IMR-90 (cell line): ENCODE measurements around the gene SIK3. TPM values are rescaled to one million over a fixed set of nuclear protein-coding genes. Genes with fewer than 3 reads are reported as not detected.

Experiments
- ATAC-seq: fragments of 200-7000 bp; cut with Tn5 transposase; 2 replicates; pipeline ENCODE4 v1.9.1; 2020; ENCODE audit warnings: low read depth, mild to moderate bottlenecking, moderate library complexity
- BruUV-seq: library from RNA; stranded (reverse); fragments of 400-500 nt; replicated peaks from 2 replicates; lab custom pipeline; 2021; lab: Mats Ljungman, UMichigan
- CTCF ChIA-PET: fragments of 300-600 bp; formaldehyde crosslinking; extraction: SDS; loops from one replicate; lab custom pipeline; 2021; ENCODE audit warnings: antibody characterized with exemption; lab: Yijun Ruan, JAX
- POLR2A ChIA-PET: fragments of 300-600 bp; sonication (Branson Sonifier 250); formaldehyde crosslinking; loops from one replicate; lab custom pipeline; 2022; ENCODE audit warnings: antibody characterized with exemption; ENCODE audit not compliant: unreplicated experiment; lab: Charles Lee
- DNase-seq: peaks from one replicate; pipeline ENCODE4 v3.0.0; 2013
- H2AFZ ChIP-seq: replicated peaks from 2 replicates; pipeline ENCODE3; 2013; ENCODE audit warnings: low read length, mild to moderate bottlenecking; ENCODE audit not compliant: poor library complexity
- H2AK5ac ChIP-seq: 2 replicates; pipeline ENCODE4 v1.6.1; 2013; ENCODE audit warnings: low read depth, low read length, inconsistent platforms
- H2AK9ac ChIP-seq: replicated peaks from 2 replicates; pipeline ENCODE3; 2013; ENCODE audit warnings: mild to moderate bottlenecking, low read depth, low read length, moderate library complexity; ENCODE audit not compliant: poor library complexity
- H2BK120ac ChIP-seq: 2 replicates; pipeline ENCODE4 v1.6.1; 2013; ENCODE audit warnings: low read depth, low read length, inconsistent platforms
- H2BK15ac ChIP-seq: 3 replicates; pipeline ENCODE4 v1.6.1; 2013; ENCODE audit warnings: low read depth, low read length, inconsistent platforms
- H2BK20ac ChIP-seq: 2 replicates; pipeline ENCODE4 v1.6.1; 2013; ENCODE audit warnings: low read depth, mild to moderate bottlenecking, inconsistent platforms, low read length, moderate library complexity
- H2BK5ac ChIP-seq: 2 replicates; pipeline ENCODE4 v1.6.1; 2013; ENCODE audit warnings: mild to moderate bottlenecking, low read depth, low read length, inconsistent platforms; ENCODE audit not compliant: poor library complexity, severe bottlenecking
- H3K14ac ChIP-seq: replicated peaks from 2 replicates; pipeline ENCODE4 v1.6.1; 2013; ENCODE audit warnings: low read depth, low read length, inconsistent platforms
- H3K18ac ChIP-seq: 2 replicates; pipeline ENCODE4 v1.6.1; 2013; ENCODE audit warnings: low read depth, low read length, control low read depth
- H3K23ac ChIP-seq: 2 replicates; pipeline ENCODE4 v1.6.1; 2013; ENCODE audit warnings: low read depth, low read length, inconsistent platforms
- H3K27ac ChIP-seq: 2 replicates; pipeline ENCODE4 v1.5.1; 2013; ENCODE audit warnings: mild to moderate bottlenecking, control low read depth, low read length; ENCODE audit not compliant: insufficient read depth
- H3K27me3 ChIP-seq: 2 replicates; pipeline ENCODE4 v1.6.1; 2013; ENCODE audit warnings: low read length; ENCODE audit not compliant: control insufficient read depth, insufficient read depth
- H3K36me3 ChIP-seq: 2 replicates; pipeline ENCODE4 v1.6.1; 2013; ENCODE audit warnings: low read length, mixed read lengths; ENCODE audit not compliant: control insufficient read depth, insufficient read depth
- H3K4ac ChIP-seq: 2 replicates; pipeline ENCODE4 v1.6.1; 2013; ENCODE audit warnings: low read depth, low read length, inconsistent platforms
- H3K4me1 ChIP-seq: 2 replicates; pipeline ENCODE4 v1.6.1; 2013; ENCODE audit warnings: low read length, mixed read lengths; ENCODE audit not compliant: control insufficient read depth, insufficient read depth
- H3K4me2 ChIP-seq: 2 replicates; pipeline ENCODE4 v1.6.1; 2013; ENCODE audit warnings: low read depth, mild to moderate bottlenecking, control low read depth, low read length, moderate library complexity
- H3K4me3 ChIP-seq: 2 replicates; pipeline ENCODE4 v1.5.1; 2013; ENCODE audit warnings: low read depth, mild to moderate bottlenecking, control low read depth, low read length, moderate library complexity; ENCODE audit not compliant: insufficient read depth
- H3K56ac ChIP-seq: 2 replicates; pipeline ENCODE4 v1.6.1; 2013; ENCODE audit warnings: low read length, inconsistent platforms; ENCODE audit not compliant: insufficient read depth; ENCODE audit errors: extremely low read depth
- H3K79me1 ChIP-seq, 2 experiments: 2 replicates each; pipeline ENCODE4 v1.6.1; 2013; ENCODE audit warnings: low read length in 2 of 2, inconsistent platforms in 1 of 2, low read depth in 1 of 2
- H3K9ac ChIP-seq: 2 replicates; pipeline ENCODE4 v1.6.1; 2013; ENCODE audit warnings: low read depth, low read length, control low read depth
- H3K9me1 ChIP-seq: 2 replicates; pipeline ENCODE4 v1.6.1; 2013; ENCODE audit warnings: low read length, inconsistent platforms; ENCODE audit not compliant: insufficient read depth
- H3K9me3 ChIP-seq: 2 replicates; pipeline ENCODE4 v1.6.1; 2013; ENCODE audit warnings: low read length; ENCODE audit not compliant: control insufficient read depth, insufficient read depth
- H4K20me1 ChIP-seq: 2 replicates; pipeline ENCODE4 v1.6.1; 2013; ENCODE audit warnings: low read length, inconsistent platforms; ENCODE audit not compliant: insufficient read depth
- H4K5ac ChIP-seq: 2 replicates; pipeline ENCODE4 v1.6.1; 2013; ENCODE audit warnings: mild to moderate bottlenecking, low read depth, low read length, control low read depth
- H4K8ac ChIP-seq, 2 experiments: 2 replicates each; pipeline ENCODE4 v1.6.1; 2013; ENCODE audit warnings: low read depth in 2 of 2, low read length in 2 of 2, control low read depth in 1 of 2, inconsistent platforms in 1 of 2
- H4K91ac ChIP-seq: 2 replicates; pipeline ENCODE4 v1.6.1; 2013; ENCODE audit warnings: low read depth, low read length, inconsistent platforms; ENCODE audit not compliant: insufficient read depth
- CTCF ChIP-seq: conservative IDR thresholded peaks from 2 replicates; pipeline ENCODE4 v1.5.1; 2012; ENCODE audit warnings: mild to moderate bottlenecking, low read depth, low read length, improper control_type of control experiment
- RAD21 ChIP-seq: IDR thresholded peaks from 2 replicates; pipeline ENCODE4 v1.6.1; 2012; ENCODE audit warnings: low read length, improper control_type of control experiment
- WGBS, 2 experiments: methylation state at CpG; one replicate each; pipeline versions ENCODE4 v1.1.5 to v1.1.7; 2013; ENCODE audit warnings: missing lambda C conversion rate in 2 of 2; ENCODE audit not compliant: insufficient read length in 1 of 2; ENCODE audit errors: extremely low coverage in 2 of 2; 5-methylcytosine and 5-hydroxymethylcytosine counted together
- dilution Hi-C: fragments of 300-500 bp; cut with HindIII; formaldehyde crosslinking; loops from one replicate; pipeline ENCODE4 v1.14.3; 2018; ENCODE audit warnings: low sequenced_read_pairs; ENCODE audit not compliant: unreplicated experiment
- in situ Hi-C: fragments of 300-500 bp; cut with MboI; formaldehyde crosslinking; loops from 3 replicates; pipeline ENCODE4 v1.14.3; 2019; ENCODE audit warnings: low sequenced_read_pairs, inconsistent platforms, mixed read lengths
- intact Hi-C: fragments of 100-400 bp; cut with micrococcal nuclease; formaldehyde crosslinking; loops from 2 replicates; pipeline ENCODE4 v1.10.0; 2022
- polyA plus RNA-seq, 3 experiments: library from polyadenylated mRNA; depleted of rRNA; stranded (reverse); fragments of >200 nt; gene quantifications; 2 replicates each; pipeline ENCODE4 v1.2.3, GENCODE V29; 2012; ENCODE audit warnings: low replicate concordance in 1 of 3
- total RNA-seq: library from RNA; depleted of rRNA; stranded (reverse); fragments of >200 nt; gene quantifications from 2 replicates; pipeline ENCODE4 v1.2.3, GENCODE V29; 2012
- TF ChIP-seq, protein P1 (sequence below): fragments of 150-350 bp; IDR thresholded peaks from 2 replicates; pipeline ENCODE4 v1.6.1; 2017; ENCODE audit warnings: mild to moderate bottlenecking, antibody characterized with exemption, low read length, low read depth

SIK3 gene
- total and polyA plus RNA-seq, 2 of the 4 experiments (the other 2 are of a cell fraction), result 8.2 to 9.1 TPM

- Histone ChIP-seq H2BK20ac (no peak overlapping the region; the same call in 1 of the 2 replicates), H3K4ac (peak overlapping the region; percentile 93), H3K18ac (peak overlapping the region; percentile 67), H2AFZ (peak overlapping the region; percentile 77), H3K9me3 (no peaks in the 10 kb centered on the region), H4K5ac (peak overlapping the region; percentile 7; the same call in 1 of the 2 replicates), H3K14ac (peak overlapping the region; percentile 79), H2BK5ac (peak overlapping the region; percentile 89), H4K91ac (peak overlapping the region; percentile 58), H3K27ac (peak overlapping the region; percentile 85), H3K4me1 (peaks cover 2% of the 10 kb centered on the region; the same call in 1 of the 2 replicates), H3K79me1 (peaks cover 0 to 28% of the 10 kb centered on the region in 2 experiments; a peak in 1 of 4 replicates), H2BK15ac (0 out of 3 replicates have a peak overlapping the region, but pooled peaks have one; percentile 16), H2AK9ac (peak overlapping the region; percentile 99), H3K4me2 (peak overlapping the region; percentile 95), H3K9ac (peak overlapping the region; percentile 96), H4K8ac (no peak overlapping the region; a peak in 1 of 4 replicates), H3K56ac (peak overlapping the region; percentile 87), H2AK5ac (0 out of 2 replicates have a peak overlapping the region, but pooled peaks have one; percentile 1), H3K4me3 (peak overlapping the region; percentile 73), H3K9me1 (peaks cover 4% of the 10 kb centered on the region), H2BK120ac (0 out of 2 replicates have a peak overlapping the region, but pooled peaks have one; percentile 16), H3K36me3 (peaks cover 11% of the 10 kb centered on the region), H3K23ac (peak overlapping the region; percentile 73; the same call in 1 of the 2 replicates), H3K27me3 (no peaks in the 10 kb centered on the region), H4K20me1 (peaks cover 58% of the 10 kb centered on the region)
- intact Hi-C loops, result loop anchor here (1.0 to 2.0 kb wide), 2 partner anchors 33 to 39 kb away; partner anchors contain the start of gene SIDT2
- ATAC-seq, result peak; percentile 6; the same call in 1 of the 2 replicates
- BruUV-seq, result TSS peak; percentile 48
- DNase-seq, result peak; percentile 32
- WGBS, 2 experiments, result no CpG with 5 or more reads among the region's 5 CpGs
- POLR2A ChIA-PET, result interaction anchor here (0.9 kb wide), 1 partner anchor 36 kb away, joined by 3 read pairs; no protein-coding TSS in a partner anchor
- CTCF ChIA-PET, result interaction anchor here (0.7 kb wide), 1 partner anchor 47 kb away, joined by 7 read pairs; no protein-coding TSS in a partner anchor
- in situ Hi-C loops, result no loop called here
- TF ChIP-seq CTCF (peak; percentile 21; the same call in 1 of the 2 replicates), RAD21 (peak; percentile 13)
- TF ChIP-seq, protein P1, sequence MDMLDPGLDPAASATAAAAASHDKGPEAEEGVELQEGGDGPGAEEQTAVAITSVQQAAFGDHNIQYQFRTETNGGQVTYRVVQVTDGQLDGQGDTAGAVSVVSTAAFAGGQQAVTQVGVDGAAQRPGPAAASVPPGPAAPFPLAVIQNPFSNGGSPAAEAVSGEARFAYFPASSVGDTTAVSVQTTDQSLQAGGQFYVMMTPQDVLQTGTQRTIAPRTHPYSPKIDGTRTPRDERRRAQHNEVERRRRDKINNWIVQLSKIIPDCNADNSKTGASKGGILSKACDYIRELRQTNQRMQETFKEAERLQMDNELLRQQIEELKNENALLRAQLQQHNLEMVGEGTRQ, result no peak
- dilution Hi-C loops, result no loop called here
These were observed 47.1 kb upstream of the SIK3 start for GRCh38 chr11:117145393-117145761.
